Measurements from ENCODE around the gene TPRN. TPM values are rescaled to one million over a fixed set of nuclear protein-coding genes. Genes with fewer than 3 reads are reported as not detected.
A peak's percentile ranks its signal among the peaks of the same experiment; 100 is the strongest.

TPRN gene
- polyA plus RNA-seq, 4 donors = 34.1 to 98.4 (median 65.9) TPM

DNA sequence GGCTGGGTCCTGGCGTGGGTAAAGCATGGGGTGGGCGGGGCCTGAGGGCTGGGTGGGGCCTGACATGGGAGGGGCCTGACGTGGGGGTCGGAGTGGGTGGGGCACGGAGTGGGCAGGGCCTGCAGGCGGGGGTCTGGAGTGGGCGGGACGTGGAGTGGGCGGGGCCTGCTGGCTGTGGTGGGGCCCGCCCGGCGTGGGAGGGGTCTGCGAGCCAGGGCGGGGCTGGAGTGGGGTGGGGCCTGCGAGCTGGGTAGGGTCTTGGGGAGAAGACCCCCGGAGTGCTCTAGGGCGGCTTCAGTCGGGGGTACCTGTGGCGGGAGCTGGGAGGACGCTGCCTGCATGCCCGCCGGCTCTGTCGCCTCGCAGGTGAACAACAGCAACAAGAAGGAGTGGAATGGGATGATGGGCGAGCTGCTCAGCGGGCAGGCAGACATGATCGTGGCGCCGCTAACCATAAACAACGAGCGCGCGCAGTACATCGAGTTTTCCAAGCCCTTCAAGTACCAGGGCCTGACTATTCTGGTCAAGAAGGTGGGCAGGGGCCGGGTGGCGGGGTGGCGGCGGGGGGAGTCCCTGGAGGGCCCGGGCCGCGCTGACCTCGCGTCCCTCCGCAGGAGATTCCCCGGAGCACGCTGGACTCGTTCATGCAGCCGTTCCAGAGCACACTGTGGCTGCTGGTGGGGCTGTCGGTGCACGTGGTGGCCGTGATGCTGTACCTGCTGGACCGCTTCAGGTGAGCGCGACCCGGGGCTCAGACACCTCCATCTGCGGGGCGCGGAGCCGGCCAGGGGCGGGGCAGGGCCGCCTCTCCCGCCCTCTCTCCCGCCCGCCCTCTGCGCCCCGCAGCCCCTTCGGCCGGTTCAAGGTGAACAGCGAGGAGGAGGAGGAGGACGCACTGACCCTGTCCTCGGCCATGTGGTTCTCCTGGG is 38.7 kb downstream of the TPRN start:
- no peak overlapping the region for H3K27ac ChIP-seq (ENCODE audit: low read depth in 1 of 3, low read length in 2 of 3)
- peaks cover 0 to 6% (median 0%) of the 10 kb centered on the region in 3 donors for H3K4me1 ChIP-seq (ENCODE audit: control insufficient read depth in 3 of 3, insufficient read depth in 2 of 3, low read depth in 1 of 3, low read length in 2 of 3)
- no peaks in the 10 kb centered on the region for H3K9me3 ChIP-seq (ENCODE audit: control insufficient read depth in 2 of 2, insufficient read depth in 1 of 2, low read depth in 1 of 2, low read length in 1 of 2)
- peaks cover 0 to 96% (median 30%) of the 10 kb centered on the region in 3 donors for H3K27me3 ChIP-seq (ENCODE audit: control insufficient read depth in 3 of 3, insufficient read depth in 3 of 3, low read length in 3 of 3)
- no peak overlapping the region for H3K4me3 ChIP-seq (ENCODE audit: low read depth in 1 of 3, low read length in 3 of 3)
- FAIRE-seq (no peak), DNase-seq (no peak)
- H3K36me3 ChIP-seq (ENCODE audit: control insufficient read depth in 3 of 3, insufficient read depth in 2 of 3, low read depth in 1 of 3, low read length in 3 of 3) = no peaks in the 10 kb centered on the region
- 3 to 8% (median 7%) methylated on average over 53 to 70 of the region's 71 CpGs for WGBS, 3 donors

DNA sequence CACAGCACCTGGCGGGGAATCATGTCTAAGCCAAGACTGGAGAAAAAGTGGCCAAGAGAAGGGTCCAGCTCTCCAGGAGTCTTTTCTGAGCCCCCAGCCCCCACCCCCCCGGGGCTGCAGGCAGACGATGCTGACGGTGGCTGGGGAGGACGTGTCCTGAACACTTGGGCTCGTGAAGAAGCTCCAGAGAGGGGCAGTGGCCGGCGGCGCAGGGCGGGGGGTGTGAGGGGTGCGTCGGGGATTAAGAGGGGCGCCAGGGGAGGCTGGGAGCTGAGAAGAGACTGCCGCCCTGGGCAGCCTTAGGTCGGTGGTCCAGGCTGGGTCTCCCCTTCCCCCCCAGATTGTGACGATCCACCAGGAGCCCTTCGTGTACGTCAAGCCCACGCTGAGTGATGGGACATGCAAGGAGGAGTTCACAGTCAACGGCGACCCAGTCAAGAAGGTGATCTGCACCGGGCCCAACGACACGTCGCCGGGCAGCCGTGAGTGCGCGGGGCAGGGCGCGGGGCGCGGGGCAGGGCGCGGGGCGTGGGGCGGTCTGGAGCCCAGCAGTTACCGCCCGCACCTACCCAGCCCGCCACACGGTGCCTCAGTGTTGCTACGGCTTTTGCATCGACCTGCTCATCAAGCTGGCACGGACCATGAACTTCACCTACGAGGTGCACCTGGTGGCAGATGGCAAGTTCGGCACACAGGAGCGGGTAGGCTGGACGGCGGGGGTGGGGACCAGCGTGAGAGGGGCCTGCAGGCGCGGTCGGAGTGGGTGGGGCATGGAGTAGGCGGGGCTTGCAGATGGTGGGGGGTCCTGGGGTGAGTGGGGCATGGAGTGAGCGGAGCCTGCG is 39.6 kb downstream of the TPRN start:
- Histone ChIP-seq H3K27me3 (ENCODE audit: control insufficient read depth in 3 of 3, insufficient read depth in 3 of 3, low read length in 3 of 3) (peaks cover 0 to 96% (median 22%) of the 10 kb centered on the region in 3 donors), H3K36me3 (ENCODE audit: control insufficient read depth in 3 of 3, insufficient read depth in 2 of 3, low read depth in 1 of 3, low read length in 3 of 3) (no peaks in the 10 kb centered on the region), H3K9me3 (ENCODE audit: control insufficient read depth in 2 of 2, insufficient read depth in 1 of 2, low read depth in 1 of 2, low read length in 1 of 2) (no peaks in the 10 kb centered on the region), H3K27ac (ENCODE audit: low read depth in 1 of 3, low read length in 2 of 3) (no peak overlapping the region), H3K4me1 (ENCODE audit: control insufficient read depth in 3 of 3, insufficient read depth in 2 of 3, low read depth in 1 of 3, low read length in 2 of 3) (peaks cover 0 to 6% (median 0%) of the 10 kb centered on the region in 3 donors), H3K4me3 (ENCODE audit: low read depth in 1 of 3, low read length in 3 of 3) (no peak overlapping the region)
- DNase-seq (no peak), FAIRE-seq (no peak)
- 20 to 35% (median 31%) methylated on average over 56 of the region's 56 CpGs for WGBS, 3 donors

DNA sequence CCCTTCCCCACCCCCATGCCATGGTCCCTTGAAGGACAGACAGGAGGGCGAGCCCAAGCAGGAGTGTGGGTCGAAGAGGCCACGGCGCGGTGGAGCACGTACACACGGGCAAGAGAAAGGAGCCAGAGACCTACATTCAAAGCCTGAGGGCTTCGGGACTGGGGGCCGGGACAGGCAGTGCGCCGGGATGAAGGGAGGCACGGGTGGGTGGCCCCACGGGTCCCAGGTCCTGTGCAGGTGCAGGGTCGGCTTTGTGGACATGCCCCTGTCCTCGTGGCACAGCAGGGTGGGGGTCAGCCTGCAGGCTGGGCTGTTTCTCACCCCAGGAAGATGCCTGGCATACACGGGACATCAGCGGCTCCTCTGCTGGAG is 40.5 kb downstream of the TPRN start:
- Histone ChIP-seq H3K36me3 (ENCODE audit: control insufficient read depth in 3 of 3, insufficient read depth in 2 of 3, low read depth in 1 of 3, low read length in 3 of 3) (no peaks in the 10 kb centered on the region), H3K4me3 (ENCODE audit: low read depth in 1 of 3, low read length in 3 of 3) (no peak overlapping the region), H3K27ac (ENCODE audit: low read depth in 1 of 3, low read length in 2 of 3) (no peak overlapping the region), H3K9me3 (ENCODE audit: control insufficient read depth in 2 of 2, insufficient read depth in 1 of 2, low read depth in 1 of 2, low read length in 1 of 2) (no peaks in the 10 kb centered on the region), H3K4me1 (ENCODE audit: control insufficient read depth in 3 of 3, insufficient read depth in 2 of 3, low read depth in 1 of 3, low read length in 2 of 3) (peaks cover 0 to 6% (median 0%) of the 10 kb centered on the region in 3 donors), H3K27me3 (ENCODE audit: control insufficient read depth in 3 of 3, insufficient read depth in 3 of 3, low read length in 3 of 3) (peaks cover 0 to 95% (median 19%) of the 10 kb centered on the region in 3 donors)
- no peak for FAIRE-seq
- 54 to 66% (median 55%) methylated on average over 16 to 17 of the region's 17 CpGs for WGBS, 3 donors
- DNase-seq = no peak

DNA sequence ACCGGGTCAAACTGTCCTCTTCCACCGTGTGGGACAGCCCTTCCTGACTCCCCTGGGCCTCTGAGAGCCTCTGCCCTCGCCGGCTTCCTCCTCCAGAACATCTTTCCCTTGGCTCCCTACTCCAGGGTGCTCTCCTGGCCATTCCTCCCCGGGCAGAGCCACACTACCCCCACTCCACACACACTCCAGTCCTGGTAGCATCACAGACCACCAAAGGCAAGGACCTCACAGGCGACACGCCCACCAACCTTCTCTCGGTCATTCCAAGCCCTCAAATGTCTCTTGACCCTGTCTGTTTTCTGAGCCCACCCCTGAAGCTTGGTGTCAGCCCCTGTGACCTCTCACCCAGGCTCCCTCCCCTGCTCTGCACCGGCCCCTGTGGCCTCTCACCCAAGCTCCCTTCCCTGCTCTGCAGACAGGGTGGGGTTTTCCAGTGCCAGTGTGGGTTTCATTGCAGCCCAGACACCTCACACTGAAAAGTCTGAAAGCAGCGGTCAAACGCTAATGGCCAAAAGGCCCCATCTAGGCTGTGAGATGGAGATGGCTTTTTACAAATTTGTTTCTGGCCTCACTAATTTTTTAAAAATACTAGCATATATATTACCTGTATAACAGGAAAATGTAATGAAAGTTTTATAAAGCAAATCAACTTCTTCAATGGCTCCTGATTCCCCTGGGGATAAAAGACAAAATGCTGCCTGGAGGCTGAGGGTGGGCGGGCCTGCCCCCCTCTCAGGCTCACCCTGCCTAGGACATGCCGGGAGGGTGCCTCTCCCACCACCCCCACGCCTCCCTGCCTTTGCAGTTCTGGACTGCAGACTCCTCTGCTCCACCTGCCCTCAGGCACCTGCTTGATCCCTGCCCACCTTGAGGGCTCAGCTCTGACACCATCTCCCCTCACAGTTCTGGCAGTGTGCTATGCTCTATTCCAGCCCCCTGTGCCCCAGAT is 41.2 kb downstream of the TPRN start:
- Histone ChIP-seq H3K36me3 (ENCODE audit: control insufficient read depth in 3 of 3, insufficient read depth in 2 of 3, low read depth in 1 of 3, low read length in 3 of 3) (no peaks in the 10 kb centered on the region), H3K27me3 (ENCODE audit: control insufficient read depth in 3 of 3, insufficient read depth in 3 of 3, low read length in 3 of 3) (peaks cover 0 to 95% (median 18%) of the 10 kb centered on the region in 3 donors), H3K4me1 (ENCODE audit: control insufficient read depth in 3 of 3, insufficient read depth in 2 of 3, low read depth in 1 of 3, low read length in 2 of 3) (peaks cover 0 to 6% (median 0%) of the 10 kb centered on the region in 3 donors), H3K4me3 (ENCODE audit: low read depth in 1 of 3, low read length in 3 of 3) (no peak overlapping the region), H3K9me3 (ENCODE audit: control insufficient read depth in 2 of 2, insufficient read depth in 1 of 2, low read depth in 1 of 2, low read length in 1 of 2) (no peaks in the 10 kb centered on the region), H3K27ac (ENCODE audit: low read depth in 1 of 3, low read length in 2 of 3) (no peak overlapping the region)
- 30 to 40% (median 30%) methylated on average over 14 of the region's 14 CpGs for WGBS, 3 donors
- FAIRE-seq (no peak), DNase-seq (no peak)

DNA sequence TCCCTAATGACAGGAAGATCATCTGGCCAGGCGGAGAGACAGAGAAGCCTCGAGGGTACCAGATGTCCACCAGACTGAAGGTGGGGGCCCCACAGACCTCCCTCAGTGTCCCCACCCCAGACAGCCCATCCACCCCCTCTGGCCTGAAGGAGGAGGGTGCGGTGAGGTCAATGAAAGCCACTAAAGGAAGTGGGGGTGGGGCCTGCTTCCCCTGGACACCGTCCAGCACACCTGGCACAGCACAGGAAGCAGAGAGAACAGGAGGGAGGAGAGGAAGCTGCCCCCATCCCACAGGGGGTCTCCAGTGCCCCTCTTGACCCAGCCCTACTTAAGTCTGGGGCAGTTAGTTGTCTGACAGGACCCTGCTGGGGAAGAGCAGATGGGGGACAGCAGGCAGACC is 41.9 kb downstream of the TPRN start:
- FAIRE-seq (no peak), DNase-seq (no peak)
- Histone ChIP-seq H3K4me1 (ENCODE audit: control insufficient read depth in 3 of 3, insufficient read depth in 2 of 3, low read depth in 1 of 3, low read length in 2 of 3) (peaks cover 0 to 6% (median 0%) of the 10 kb centered on the region in 3 donors), H3K36me3 (ENCODE audit: control insufficient read depth in 3 of 3, insufficient read depth in 2 of 3, low read depth in 1 of 3, low read length in 3 of 3) (no peaks in the 10 kb centered on the region), H3K4me3 (ENCODE audit: low read depth in 1 of 3, low read length in 3 of 3) (no peak overlapping the region), H3K27ac (ENCODE audit: low read depth in 1 of 3, low read length in 2 of 3) (no peak overlapping the region), H3K27me3 (ENCODE audit: control insufficient read depth in 3 of 3, insufficient read depth in 3 of 3, low read length in 3 of 3) (peaks cover 0 to 87% (median 18%) of the 10 kb centered on the region in 3 donors), H3K9me3 (ENCODE audit: control insufficient read depth in 2 of 2, insufficient read depth in 1 of 2, low read depth in 1 of 2, low read length in 1 of 2) (no peaks in the 10 kb centered on the region)
- 17 to 31% (median 20%) methylated on average over 4 of the region's 4 CpGs for WGBS, 3 donors

DNA sequence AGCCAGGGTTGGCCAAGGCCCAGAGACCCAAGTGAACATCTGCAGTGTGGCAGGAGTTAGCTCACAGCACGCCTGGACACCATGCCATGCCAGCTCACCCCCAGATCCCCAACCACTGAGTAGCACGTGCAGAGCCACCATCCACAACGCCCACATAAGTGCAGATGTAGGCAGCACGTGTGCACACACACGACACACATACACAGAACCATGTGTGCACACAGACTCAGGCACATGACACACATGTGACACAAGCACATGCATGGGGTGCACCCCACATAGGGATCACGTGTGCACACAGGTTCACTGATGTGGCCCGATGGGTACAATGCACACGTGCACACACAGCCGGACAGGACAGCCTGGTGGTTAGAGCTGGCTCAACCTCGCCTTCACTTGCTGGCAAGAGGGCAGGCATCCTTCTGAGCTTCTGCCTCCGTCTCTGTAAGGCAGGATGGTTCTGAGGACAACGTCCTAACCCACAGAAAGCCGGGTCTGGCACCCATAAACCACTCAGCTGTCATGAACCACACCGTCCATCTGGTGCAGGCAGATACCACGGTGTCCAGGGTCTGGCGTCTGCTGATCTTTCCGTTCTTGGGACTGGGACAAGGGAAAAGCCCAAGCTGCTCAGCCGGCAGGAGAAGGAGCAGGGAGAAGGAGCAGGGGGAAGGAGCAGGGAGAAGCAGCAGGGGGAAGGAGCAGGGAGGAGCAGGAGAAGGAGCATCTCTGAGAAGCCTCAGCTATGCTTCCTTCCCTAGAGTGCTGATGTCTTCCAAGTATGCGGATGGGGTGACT is 42.7 kb downstream of the TPRN start:
- WGBS, 3 donors = 43 to 61% (median 54%) methylated on average over 19 of the region's 19 CpGs
- DNase-seq (no peak), FAIRE-seq (no peak)
- Histone ChIP-seq H3K27ac (ENCODE audit: low read depth in 1 of 3, low read length in 2 of 3) (no peak overlapping the region), H3K36me3 (ENCODE audit: control insufficient read depth in 3 of 3, insufficient read depth in 2 of 3, low read depth in 1 of 3, low read length in 3 of 3) (no peaks in the 10 kb centered on the region), H3K4me1 (ENCODE audit: control insufficient read depth in 3 of 3, insufficient read depth in 2 of 3, low read depth in 1 of 3, low read length in 2 of 3) (no peaks in the 10 kb centered on the region), H3K9me3 (ENCODE audit: control insufficient read depth in 2 of 2, insufficient read depth in 1 of 2, low read depth in 1 of 2, low read length in 1 of 2) (no peaks in the 10 kb centered on the region), H3K27me3 (ENCODE audit: control insufficient read depth in 3 of 3, insufficient read depth in 3 of 3, low read length in 3 of 3) (peaks cover 0 to 81% (median 18%) of the 10 kb centered on the region in 3 donors), H3K4me3 (ENCODE audit: low read depth in 1 of 3, low read length in 3 of 3) (no peak overlapping the region)

DNA sequence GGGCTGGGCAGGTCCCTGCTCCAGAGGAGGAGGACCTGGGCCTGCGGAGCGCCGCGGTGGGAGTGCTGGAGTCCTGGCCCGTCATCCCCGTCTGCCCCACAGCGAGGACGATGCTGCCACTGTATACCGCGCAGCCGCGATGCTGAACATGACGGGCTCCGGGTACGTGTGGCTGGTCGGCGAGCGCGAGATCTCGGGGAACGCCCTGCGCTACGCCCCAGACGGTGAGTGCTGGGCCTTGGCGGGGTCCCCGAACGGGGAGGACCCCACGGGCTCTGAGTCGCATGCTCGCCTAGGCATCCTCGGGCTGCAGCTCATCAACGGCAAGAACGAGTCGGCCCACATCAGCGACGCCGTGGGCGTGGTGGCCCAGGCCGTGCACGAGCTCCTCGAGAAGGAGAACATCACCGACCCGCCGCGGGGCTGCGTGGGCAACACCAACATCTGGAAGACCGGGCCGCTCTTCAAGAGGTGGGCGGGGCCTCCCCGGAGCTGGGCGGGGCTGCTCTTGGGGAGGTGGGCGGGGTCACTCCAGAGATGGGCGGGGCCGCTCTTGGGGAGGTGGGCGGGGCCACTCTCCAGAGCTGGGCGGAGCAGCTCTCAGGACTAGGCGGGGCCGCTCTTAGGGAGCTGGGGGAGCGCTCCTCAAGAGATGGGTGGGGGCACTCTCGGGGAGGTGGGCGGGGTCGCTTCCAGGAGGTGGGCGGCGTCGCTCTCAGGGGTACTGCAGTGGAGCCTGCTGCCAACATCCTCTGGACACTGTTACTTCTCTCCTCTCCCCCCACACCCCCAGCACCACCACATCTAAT is 43.8 kb downstream of the TPRN start:
- Histone ChIP-seq H3K9me3 (ENCODE audit: control insufficient read depth in 2 of 2, insufficient read depth in 1 of 2, low read depth in 1 of 2, low read length in 1 of 2) (no peaks in the 10 kb centered on the region), H3K4me1 (ENCODE audit: control insufficient read depth in 3 of 3, insufficient read depth in 2 of 3, low read depth in 1 of 3, low read length in 2 of 3) (no peaks in the 10 kb centered on the region), H3K4me3 (ENCODE audit: low read depth in 1 of 3, low read length in 3 of 3) (peak overlapping the region in 1 of 3 donors; percentile 2), H3K36me3 (ENCODE audit: control insufficient read depth in 3 of 3, insufficient read depth in 2 of 3, low read depth in 1 of 3, low read length in 3 of 3) (no peaks in the 10 kb centered on the region), H3K27me3 (ENCODE audit: control insufficient read depth in 3 of 3, insufficient read depth in 3 of 3, low read length in 3 of 3) (peaks cover 0 to 71% (median 13%) of the 10 kb centered on the region in 3 donors), H3K27ac (ENCODE audit: low read depth in 1 of 3, low read length in 2 of 3) (no peak overlapping the region)
- WGBS, 3 donors = 4 to 5% (median 5%) methylated on average over 61 to 65 of the region's 65 CpGs
- no peak for FAIRE-seq
- peak; percentile 35 to 41 for DNase-seq

Data from small intestine (tissue), 7 donors.